HEK293 (cell line): ENCODE results near the gene ETV6.

Experiments used
- CTCF ChIA-PET: fragments of 350-600 bp; formaldehyde crosslinking; extraction: SDS; loops from one replicate; lab custom pipeline; 2021; ENCODE audit warnings: antibody characterized with exemption; lab: Yijun Ruan, JAX
- POLR2A ChIA-PET: fragments of 300-600 bp; formaldehyde crosslinking; extraction: SDS; loops from one replicate; lab custom pipeline; 2020; ENCODE audit warnings: antibody characterized with exemption, inconsistent platforms; lab: Yijun Ruan, JAX
- H3K27ac ChIP-seq: fragments of 200-500 bp; sonication (Bioruptor generic); 2 replicates; pipeline ENCODE4 v1.5.1; 2014; ENCODE audit warnings: low read depth, low read length, control low read depth, inconsistent platforms; ENCODE audit errors: extremely low read depth
- H3K36me3 ChIP-seq, 2 experiments: fragments of 200-500 bp in 1 of 2; sonication (Bioruptor generic) in 1 of 2; 1 replicate in 1 of 2; 2 replicates in 1 of 2; pipeline ENCODE4 v1.5.1; 2014 to 2017; ENCODE audit warnings: inconsistent platforms in 2 of 2, low read length in 2 of 2; ENCODE audit not compliant: control insufficient read depth in 2 of 2, insufficient read depth in 1 of 2
- H3K4me1 ChIP-seq: fragments of 200-500 bp; sonication (Bioruptor generic); 2 replicates; pipeline ENCODE4 v1.5.1; 2014; ENCODE audit warnings: mild to moderate bottlenecking, low read length, inconsistent platforms; ENCODE audit not compliant: control insufficient read depth, insufficient read depth
- H3K4me3 ChIP-seq: 2 replicates; pipeline ENCODE4 v1.5.1; 2011; ENCODE audit warnings: low read depth, mild to moderate bottlenecking, control low read depth, low read length, moderate library complexity
- H3K9me3 ChIP-seq: fragments of 200-500 bp; sonication (Bioruptor generic); 2 replicates; pipeline ENCODE4 v1.5.1; 2014; ENCODE audit warnings: low read depth, low read length, inconsistent platforms; ENCODE audit not compliant: control insufficient read depth, insufficient read depth
- CTCF ChIP-seq: fragments of 450-650 bp; formaldehyde crosslinking; IDR thresholded peaks from 2 replicates; pipeline ENCODE4 v1.5.1; 2016; ENCODE audit warnings: missing biosample characterization, missing genetic modification characterization
- ELK4 ChIP-seq: IDR thresholded peaks from 2 replicates; pipeline ENCODE4 v1.6.1; 2011; ENCODE audit warnings: mild to moderate bottlenecking, low read depth, low read length, borderline replicate concordance
- GLIS2 ChIP-seq: fragments of 450-650 bp; formaldehyde crosslinking; IDR thresholded peaks from 2 replicates; pipeline ENCODE4 v1.5.1; 2016; ENCODE audit warnings: missing biosample characterization, missing genetic modification characterization
- REST ChIP-seq: fragments of 450-650 bp; formaldehyde crosslinking; IDR thresholded peaks from 2 replicates; pipeline ENCODE4 v1.5.1; 2016; ENCODE audit warnings: missing biosample characterization, missing genetic modification characterization
- ZNF174 ChIP-seq: fragments of 450-650 bp; formaldehyde crosslinking; IDR thresholded peaks from 2 replicates; pipeline ENCODE4 v1.5.0; 2017; ENCODE audit warnings: missing biosample characterization, mild to moderate bottlenecking, missing genetic modification characterization
- ZNF366 ChIP-seq: fragments of 450-650 bp; formaldehyde crosslinking; conservative IDR thresholded peaks from 2 replicates; pipeline ENCODE4 v1.5.1; 2016; ENCODE audit warnings: missing biosample characterization, missing genetic modification characterization
- ZNF433 ChIP-seq: fragments of 450-650 bp; formaldehyde crosslinking; IDR thresholded peaks from 2 replicates; pipeline ENCODE4 v1.5.1; 2016; ENCODE audit warnings: missing biosample characterization, missing genetic modification characterization, low read depth
- ZNF792 ChIP-seq: fragments of 450-650 bp; formaldehyde crosslinking; IDR thresholded peaks from 2 replicates; pipeline ENCODE4 v1.5.1; 2016; ENCODE audit warnings: missing biosample characterization, missing genetic modification characterization
- ZXDB ChIP-seq: fragments of 450-650 bp; formaldehyde crosslinking; IDR thresholded peaks from 2 replicates; pipeline ENCODE4 v1.5.1; 2016; ENCODE audit warnings: missing biosample characterization, missing genetic modification characterization

The ETV6 gene

GRCh38 chr12:11943919-11944700, 294.6 kb downstream of the ETV6 start:
- POLR2A ChIA-PET, result no interaction called here
- Histone ChIP-seq H3K9me3 (no peaks in the 10 kb centered on the region), H3K4me1 (no peaks in the 10 kb centered on the region), H3K27ac (no peak overlapping the region), H3K36me3 (no peaks in the 10 kb centered on the region), H3K4me3 (no peak overlapping the region)
- TF ChIP-seq ZNF792 (tag by site-specific recombination) (no peak), ZXDB (tag by site-specific recombination) (no peak), CTCF (tag by site-specific recombination) (no peak), GLIS2 (tag by site-specific recombination) (no peak), ZNF366 (no peak), ZNF433 (tag by site-specific recombination) (no peak), ELK4 (no peak), REST (no peak), ZNF174 (no peak)
- CTCF ChIA-PET, result interaction anchor here (0.6 kb wide), 1 partner anchor 74 kb away, joined by 3 read pairs; no protein-coding TSS in a partner anchor
